AG10803 (cell line): Measurements from ENCODE around the gene AKR1A1.
"Not testable (repeated sequence)": the region's sequence is repeated elsewhere in the genome, so short reads cannot be mapped to it uniquely, and the experiment has no call there.

Experiments used
- DNase-seq: peaks from one replicate; pipeline ENCODE4 v3.0.0; 2010; ENCODE audit warnings: low read depth
- H3K4me3 ChIP-seq: 2 replicates; pipeline ENCODE4 v1.5.1; 2011; ENCODE audit warnings: mild to moderate bottlenecking, low read length, control low read depth
- CTCF ChIP-seq: conservative IDR thresholded peaks from 2 replicates; pipeline ENCODE4 v1.5.1; 2011; ENCODE audit warnings: mild to moderate bottlenecking, low read length, control low read depth, inconsistent platforms

The AKR1A1 gene

DNA sequence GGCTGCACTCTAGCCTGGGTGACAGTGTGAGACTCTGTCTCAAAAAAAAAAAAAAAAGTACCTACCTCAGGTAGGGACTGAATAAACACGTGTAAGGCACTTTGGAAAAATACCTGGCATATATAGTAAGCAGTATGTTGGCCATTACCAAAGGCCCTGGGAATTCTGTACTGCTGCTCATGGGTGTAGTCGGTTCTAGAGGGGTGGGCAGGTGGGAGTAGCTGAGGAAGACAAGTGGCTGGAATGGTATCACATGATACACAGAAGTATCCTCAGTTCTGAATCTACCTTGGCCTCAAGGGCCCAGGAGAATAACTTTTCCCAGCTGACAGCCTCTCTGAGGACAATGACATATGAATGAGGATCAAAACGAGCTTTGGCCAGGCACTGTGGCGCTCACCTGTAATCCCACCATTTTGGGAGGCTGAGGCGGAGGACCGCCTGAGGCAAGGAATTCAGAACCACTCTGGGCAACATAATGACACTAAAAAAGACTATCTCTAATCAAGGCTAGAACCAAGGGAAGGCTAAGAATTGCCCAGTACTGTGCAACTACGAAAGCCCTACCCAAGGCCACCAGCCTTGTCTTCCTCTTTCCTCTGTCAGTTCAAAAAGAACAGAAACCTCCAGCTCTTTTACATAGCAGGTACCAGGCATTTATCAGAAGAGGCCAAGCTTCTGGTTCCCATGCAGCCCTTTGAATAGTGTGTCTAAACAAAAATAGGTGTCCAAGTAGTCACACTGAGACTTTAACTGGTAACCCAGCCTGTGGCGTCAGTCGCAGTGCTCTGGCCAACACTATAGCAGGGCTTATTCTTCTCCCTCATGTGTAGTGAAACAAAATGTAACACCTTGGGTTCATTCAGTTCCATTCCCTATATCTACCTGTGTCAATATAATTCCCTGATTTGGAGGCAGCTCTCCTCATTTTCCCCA lies 40.3 kb upstream of the AKR1A1 start:
- no peak overlapping the region for H3K4me3 ChIP-seq
- DNase-seq, result no peak
- no peak for TF ChIP-seq CTCF

DNA sequence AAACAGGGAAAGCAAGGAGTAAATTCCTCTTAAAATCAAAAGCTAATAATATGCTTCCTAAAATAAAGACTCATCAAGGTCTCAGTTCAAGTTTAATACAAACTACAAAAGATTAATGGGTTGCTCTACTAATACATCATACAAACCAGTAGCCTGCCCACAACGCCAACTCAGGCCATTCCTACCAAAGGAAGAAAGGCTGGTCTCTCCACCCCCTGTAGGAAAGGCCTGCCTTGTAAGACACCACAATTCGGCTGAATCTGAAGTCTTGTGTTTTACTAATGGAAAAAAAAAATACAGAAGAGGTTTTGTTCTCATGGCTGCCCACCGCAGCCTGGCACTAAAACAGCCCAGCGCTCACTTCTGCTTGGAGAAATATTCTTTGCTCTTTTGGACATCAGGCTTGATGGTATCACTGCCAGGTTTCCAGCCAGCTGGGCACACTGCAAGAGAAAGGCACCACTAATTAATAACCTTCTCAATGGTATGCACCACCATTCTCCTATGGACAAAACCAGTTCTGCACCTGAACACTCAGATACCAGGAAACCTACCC lies 39.6 kb upstream of the AKR1A1 start:
- H3K4me3 ChIP-seq, result no peak overlapping the region
- no peak for DNase-seq
- no peak for TF ChIP-seq CTCF

DNA sequence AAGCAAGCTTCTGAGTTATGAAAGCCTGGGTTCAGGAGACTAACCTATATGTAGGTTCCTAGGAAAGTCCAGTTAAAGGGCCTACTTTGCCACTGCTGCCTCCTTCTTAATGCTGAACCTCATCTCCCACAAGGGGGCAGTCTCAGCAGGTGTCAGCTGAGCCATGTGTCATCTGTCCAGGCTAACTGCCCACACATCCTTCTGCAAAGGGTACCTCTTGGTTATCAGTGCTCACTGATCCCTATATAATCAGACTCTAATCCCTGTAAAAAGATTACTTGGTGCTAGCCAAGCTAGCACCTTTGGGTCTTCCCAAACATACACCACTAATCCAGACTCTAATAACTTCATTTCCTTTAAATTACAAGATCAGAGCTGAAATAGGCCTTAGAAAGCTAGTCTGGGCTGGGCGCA lies 38.0 kb upstream of the AKR1A1 start:
- peak; percentile 78 for TF ChIP-seq CTCF
- peak; percentile 60 for DNase-seq
- H3K4me3 ChIP-seq, result no peak overlapping the region

DNA sequence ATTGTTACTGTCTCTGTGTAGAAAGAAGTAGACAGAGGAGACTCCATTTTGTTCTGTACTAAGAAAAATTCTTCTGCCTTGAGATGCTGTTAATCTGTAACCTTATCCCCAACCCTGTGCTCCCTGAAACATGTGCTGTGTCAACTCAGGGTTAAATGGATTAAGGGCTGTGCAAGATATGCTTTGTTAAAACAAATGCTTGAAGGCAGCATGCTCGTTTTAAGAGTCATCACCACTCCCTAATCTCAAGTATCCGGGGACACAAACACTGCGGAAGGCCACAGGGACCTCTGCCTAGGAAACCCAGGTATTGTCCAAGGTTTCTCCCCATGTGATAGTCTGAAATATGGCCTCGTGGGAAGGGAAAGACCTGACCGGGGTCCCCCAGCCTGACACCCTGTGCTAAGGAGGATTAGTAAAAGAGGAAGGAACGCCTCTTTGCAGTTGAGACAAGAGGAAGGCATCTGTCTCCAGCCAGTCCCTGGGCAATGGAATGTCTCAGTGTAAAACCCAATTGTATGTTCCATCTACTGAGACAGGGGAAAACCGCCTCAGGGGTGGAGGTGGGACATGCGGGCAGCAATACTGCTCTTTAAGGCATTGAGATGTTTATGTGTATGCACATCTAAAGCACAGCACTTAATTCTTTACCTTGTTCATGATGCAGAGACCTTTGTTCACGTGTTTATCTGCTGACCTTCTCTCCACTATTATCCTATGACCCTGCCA lies 36.9 kb upstream of the AKR1A1 start:
- H3K4me3 ChIP-seq, DNase-seq: not testable (repeated sequence)

- no peak for DNase-seq
- TF ChIP-seq CTCF, result no peak
- no peak overlapping the region for H3K4me3 ChIP-seq
These were observed 34.6 kb upstream of the AKR1A1 start for GRCh38 chr1:45516036-45516435.

- DNase-seq, result no peak
- TF ChIP-seq CTCF, result no peak
- no peak overlapping the region for H3K4me3 ChIP-seq
These were observed 34.2 kb upstream of the AKR1A1 start for GRCh38 chr1:45516465-45516864.

DNA sequence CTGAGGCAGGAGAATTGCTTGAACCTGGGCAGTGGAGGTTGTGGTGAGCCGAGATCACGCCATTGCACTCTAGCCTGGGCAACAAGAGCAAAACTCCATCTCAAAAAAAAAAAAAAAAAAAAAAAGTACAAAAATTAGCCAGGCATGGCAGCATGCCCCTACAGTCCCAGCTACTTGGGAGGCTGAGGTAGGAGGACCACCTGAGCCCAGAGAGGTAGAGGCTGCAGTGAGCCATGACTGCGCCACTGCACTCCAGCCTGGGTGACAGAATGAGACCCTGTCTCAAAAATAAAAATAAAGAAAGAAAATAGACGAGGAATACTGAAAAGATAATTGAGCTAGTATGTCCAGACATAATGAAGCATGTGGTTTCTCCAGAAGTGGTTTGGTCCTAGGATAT lies 32.3 kb upstream of the AKR1A1 start:
- not testable (repeated sequence) for DNase-seq, H3K4me3 ChIP-seq

DNA sequence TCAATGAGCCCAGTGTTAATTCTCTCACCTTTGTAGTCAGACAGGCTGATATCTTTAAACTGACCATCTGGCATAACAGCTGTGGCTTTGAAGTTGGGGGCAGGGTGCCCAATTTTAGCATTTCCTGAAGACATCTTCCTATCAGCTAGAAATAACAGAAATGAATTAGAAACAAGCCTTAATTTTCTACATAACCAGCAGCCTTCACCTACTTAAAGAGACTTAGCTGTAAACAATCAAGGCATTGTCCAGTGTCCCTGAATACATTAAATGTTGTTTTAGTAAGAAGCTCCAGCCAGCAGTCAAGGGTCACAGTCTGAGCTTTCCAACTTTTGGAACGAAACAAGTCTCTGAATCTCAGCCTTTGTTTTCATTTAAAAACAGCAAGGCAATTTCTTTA lies 31.7 kb upstream of the AKR1A1 start:
- TF ChIP-seq CTCF, result no peak
- no peak for DNase-seq
- H3K4me3 ChIP-seq, result peak overlapping the region; percentile 3; the same call in 1 of the 2 replicates

- DNase-seq, result not testable (repeated sequence)
- H3K4me3 ChIP-seq, result peak overlapping the region; percentile 35
These were observed 30.9 kb upstream of the AKR1A1 start for GRCh38 chr1:45519774-45520173.
